ENCODE results near the gene POU6F2. TPM values are rescaled to one million over a fixed set of nuclear protein-coding genes. Genes with fewer than 3 reads are reported as not detected.
"Not testable (repeated sequence)": the region's sequence is repeated elsewhere in the genome, so short reads cannot be mapped to it uniquely, and the experiment has no call there.

Gene POU6F2
- total RNA-seq, 4 donors from 2014 or later: 0.48 to 0.82 TPM; not detected in 2

GRCh38 chr7:39375047-39375873 lies 397.6 kb downstream of the POU6F2 start:
- Histone ChIP-seq H3K27ac (no peak overlapping the region), H3K36me3 (no peaks in the 10 kb centered on the region), H3K4me1 (no peaks in the 10 kb centered on the region), H3K4me3 (no peak overlapping the region), H3K9me3 (no peaks in the 10 kb centered on the region), H3K27me3 (no peaks in the 10 kb centered on the region)
- TF ChIP-seq EP300 (IDR thresholded peaks at IDR 0.05; ENCODE audit: low read depth) (no peak), CTCF (IDR thresholded peaks at IDR 0.05) (no peak), POLR2AphosphoS5 (IDR thresholded peaks at IDR 0.05) (no peak), POLR2A (IDR thresholded peaks at IDR 0.05) (no peak)
- intact Hi-C loops (cut with DNase I; ENCODE audit: low total_unique reads): no loop called here
- DNase-seq: no peak
- in situ Hi-C loops (cut with MboI; ENCODE audit: low pct_ligation_motif_present in 1 of 4, low pct_unique_long_range_greater_than_20kb in 1 of 4, low sequenced_read_pairs in 3 of 4): no loop called here
- WGBS, 2 donors (ENCODE audit: low coverage in 1 of 2): 63 to 64% methylated on average over 8 to 9 of the region's 9 CpGs

- Histone ChIP-seq H3K4me3 (no peak overlapping the region), H3K27me3 (no peaks in the 10 kb centered on the region), H3K27ac (no peak overlapping the region), H3K9me3 (no peaks in the 10 kb centered on the region), H3K4me1 (no peaks in the 10 kb centered on the region), H3K36me3 (no peaks in the 10 kb centered on the region)
- no peak for DNase-seq
- intact Hi-C loops (cut with DNase I; ENCODE audit: low total_unique reads): no loop called here
- in situ Hi-C loops (cut with MboI; ENCODE audit: low pct_ligation_motif_present in 1 of 4, low pct_unique_long_range_greater_than_20kb in 1 of 4, low sequenced_read_pairs in 3 of 4): no loop called here
- TF ChIP-seq CTCF (IDR thresholded peaks at IDR 0.05) (no peak), EP300 (IDR thresholded peaks at IDR 0.05; ENCODE audit: low read depth) (no peak), POLR2A (IDR thresholded peaks at IDR 0.05) (no peak), POLR2AphosphoS5 (IDR thresholded peaks at IDR 0.05) (no peak)
These were observed 398.1 kb downstream of the POU6F2 start for GRCh38 chr7:39375874-39376190.

GRCh38 chr7:39376881-39377280 lies 399.2 kb downstream of the POU6F2 start:
- WGBS, 2 donors (ENCODE audit: low coverage in 1 of 2): 92 to 97% methylated on average over 4 to 5 of the region's 5 CpGs
- intact Hi-C loops (cut with DNase I; ENCODE audit: low total_unique reads); H3K27ac ChIP-seq; H3K4me3 ChIP-seq; H3K27me3 ChIP-seq; H3K36me3 ChIP-seq; H3K4me1 ChIP-seq; in situ Hi-C loops (cut with MboI; ENCODE audit: low pct_ligation_motif_present in 1 of 4, low pct_unique_long_range_greater_than_20kb in 1 of 4, low sequenced_read_pairs in 3 of 4); DNase-seq; H3K9me3 ChIP-seq: not testable (repeated sequence)

- Histone ChIP-seq H3K9me3 (no peaks in the 10 kb centered on the region), H3K4me3 (no peak overlapping the region), H3K27me3 (no peaks in the 10 kb centered on the region), H3K4me1 (no peaks in the 10 kb centered on the region), H3K36me3 (no peaks in the 10 kb centered on the region), H3K27ac (no peak overlapping the region)
- TF ChIP-seq POLR2A (IDR thresholded peaks at IDR 0.05): no peak
- no peak for TF ChIP-seq POLR2AphosphoS5 (IDR thresholded peaks at IDR 0.05)
- TF ChIP-seq CTCF (IDR thresholded peaks at IDR 0.05): no peak
- TF ChIP-seq EP300 (IDR thresholded peaks at IDR 0.05; ENCODE audit: low read depth): no peak
- WGBS, 2 donors (ENCODE audit: low coverage in 1 of 2): 78 to 89% methylated on average over 5 of the region's 5 CpGs
- in situ Hi-C loops (cut with MboI; ENCODE audit: low pct_ligation_motif_present in 1 of 4, low pct_unique_long_range_greater_than_20kb in 1 of 4, low sequenced_read_pairs in 3 of 4): no loop called here
- intact Hi-C loops (cut with DNase I; ENCODE audit: low total_unique reads): no loop called here
- DNase-seq: no peak
These were observed 401.7 kb downstream of the POU6F2 start for GRCh38 chr7:39379416-39379815.

GRCh38 chr7:39383136-39383535 lies 405.4 kb downstream of the POU6F2 start:
- 54 to 78% methylated on average over 1 of the region's 1 CpG for WGBS, 2 donors (ENCODE audit: low coverage in 1 of 2)
- no peak overlapping the region for H3K27ac ChIP-seq
- TF ChIP-seq EP300 (IDR thresholded peaks at IDR 0.05; ENCODE audit: low read depth): no peak
- no peak for TF ChIP-seq CTCF (IDR thresholded peaks at IDR 0.05)
- no peak for TF ChIP-seq POLR2A (IDR thresholded peaks at IDR 0.05)
- TF ChIP-seq POLR2AphosphoS5 (IDR thresholded peaks at IDR 0.05): no peak
- in situ Hi-C loops (cut with MboI; ENCODE audit: low pct_ligation_motif_present in 1 of 4, low pct_unique_long_range_greater_than_20kb in 1 of 4, low sequenced_read_pairs in 3 of 4) (no loop called here), intact Hi-C loops (cut with DNase I; ENCODE audit: low total_unique reads) (no loop called here)
- H3K9me3 ChIP-seq: no peaks in the 10 kb centered on the region
- no peaks in the 10 kb centered on the region for H3K4me1 ChIP-seq
- H3K27me3 ChIP-seq: no peaks in the 10 kb centered on the region
- no peak overlapping the region for H3K4me3 ChIP-seq
- no peak for DNase-seq
- H3K36me3 ChIP-seq: no peaks in the 10 kb centered on the region

Data from transverse colon (tissue), 4 donors.